ENCODE data around the gene ZNF497. TPM values are rescaled to one million over a fixed set of nuclear protein-coding genes. Genes with fewer than 3 reads are reported as not detected.

ZNF497 gene
- total and polyA plus RNA-seq, 2 of the 13 experiments (the other 11 are each of a cell fraction or from before 2014, with no cell fraction given), result 1.5 to 1.9 TPM

GRCh38 chr19:58386576-58387337 is 24.2 kb upstream of the ZNF497 start, which contains the start of gene RPS5 (continued):
- TF ChIP-seq EP300 (IDR thresholded peaks at IDR 0.05; ENCODE audit: low read depth in 2 of 2, low read length in 2 of 2) (no peak), EP300 (CRISPR knock-in tag; IDR thresholded peaks at IDR 0.05; ENCODE audit: borderline replicate concordance) (no peak), ZGPAT (CRISPR knock-in tag; IDR thresholded peaks at IDR 0.05) (peak; percentile 91), CREM (IDR thresholded peaks at IDR 0.05) (peak; percentile 97), CREM (CRISPR knock-in tag; IDR thresholded peaks at IDR 0.05) (0 out of 2 replicates have a peak, but pooled peaks have one; percentile 11), ZNF841 (CRISPR knock-in tag; IDR thresholded peaks at IDR 0.05; ENCODE audit: borderline replicate concordance) (peak; percentile 53; the same call in 1 of the 2 replicates), ZNF546 (CRISPR knock-in tag; conservative IDR thresholded peaks at IDR 0.05) (no peak), ZNF275 (CRISPR knock-in tag; IDR thresholded peaks at IDR 0.05; ENCODE audit: borderline replicate concordance) (no peak), ARID4A (CRISPR knock-in tag; IDR thresholded peaks at IDR 0.05; ENCODE audit: borderline replicate concordance) (peak; percentile 94), ZNF747 (CRISPR knock-in tag; IDR thresholded peaks at IDR 0.05; ENCODE audit: borderline replicate concordance) (peak; percentile 56), ZNF34 (CRISPR knock-in tag; IDR thresholded peaks at IDR 0.05; ENCODE audit: borderline replicate concordance) (peak; percentile 87), HES4 (CRISPR knock-in tag; IDR thresholded peaks at IDR 0.05; ENCODE audit: borderline replicate concordance) (peak; percentile 95), PAWR (CRISPR knock-in tag; IDR thresholded peaks at IDR 0.05; ENCODE audit: borderline replicate concordance) (no peak), ZNF740 (CRISPR knock-in tag; IDR thresholded peaks at IDR 0.05) (peak; percentile 42; the same call in 1 of the 2 replicates), ATF1 (CRISPR knock-in tag; IDR thresholded peaks at IDR 0.05) (peak; percentile 93), ZNF691 (CRISPR knock-in tag; IDR thresholded peaks at IDR 0.05; ENCODE audit: borderline replicate concordance, low read depth) (peak; percentile 91; the same call in 1 of the 2 replicates), NFYC (CRISPR knock-in tag; IDR thresholded peaks at IDR 0.05) (peak; percentile 93), RARA (CRISPR knock-in tag; IDR thresholded peaks at IDR 0.05) (0 out of 2 replicates have a peak, but pooled peaks have one; percentile 24), CEBPG (CRISPR knock-in tag; IDR thresholded peaks at IDR 0.05) (peak; percentile 69), ARNTL (CRISPR knock-in tag; IDR thresholded peaks at IDR 0.05) (0 out of 2 replicates have a peak, but pooled peaks have one; percentile 11)
